ENCODE results near the gene CUX1. TPM values are rescaled to one million over a fixed set of nuclear protein-coding genes. Genes with fewer than 3 reads are reported as not detected.

The CUX1 gene
- polyA plus RNA-seq, 1 experiment, result 29.7 TPM

DNA sequence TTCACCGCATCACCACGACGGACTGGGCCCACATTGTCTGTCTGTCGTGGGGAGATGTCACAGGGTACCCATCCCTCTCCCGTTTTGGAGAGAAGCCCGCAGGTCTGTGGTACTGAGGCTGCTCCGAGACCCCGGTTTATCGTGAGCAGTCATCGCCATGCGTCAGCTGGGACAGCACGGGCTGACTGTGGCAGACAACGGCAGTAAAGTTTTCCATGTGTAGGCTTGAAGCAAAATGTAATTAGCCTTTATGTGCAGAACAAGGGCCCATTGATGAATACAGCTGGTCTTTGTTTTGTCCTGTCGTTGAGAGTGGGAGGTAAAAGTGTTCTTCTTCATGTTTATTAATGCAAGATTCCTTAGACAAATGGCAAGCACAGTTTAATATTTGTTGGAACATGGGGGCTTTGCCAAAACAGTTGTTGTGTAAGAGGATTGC is 301.8 kb downstream of the CUX1 start:
- DNase-seq (ENCODE audit: low read depth, low spot score), result no peak
- POLR2A ChIA-PET, result no interaction called here
- CTCF ChIA-PET, result no interaction called here
- Histone ChIP-seq H3K4me3 (ENCODE audit: low read depth, low read length) (no peak overlapping the region), H3K9me3 (ENCODE audit: control insufficient read depth, insufficient read depth, low read length) (no peaks in the 10 kb centered on the region; the same call in 1 of the 2 replicates), H3K27me3 (ENCODE audit: control insufficient read depth, insufficient read depth, low read length) (no peaks in the 10 kb centered on the region), H3K27ac (ENCODE audit: low read depth, low read length) (no peak overlapping the region)
- TF ChIP-seq, protein P1, sequence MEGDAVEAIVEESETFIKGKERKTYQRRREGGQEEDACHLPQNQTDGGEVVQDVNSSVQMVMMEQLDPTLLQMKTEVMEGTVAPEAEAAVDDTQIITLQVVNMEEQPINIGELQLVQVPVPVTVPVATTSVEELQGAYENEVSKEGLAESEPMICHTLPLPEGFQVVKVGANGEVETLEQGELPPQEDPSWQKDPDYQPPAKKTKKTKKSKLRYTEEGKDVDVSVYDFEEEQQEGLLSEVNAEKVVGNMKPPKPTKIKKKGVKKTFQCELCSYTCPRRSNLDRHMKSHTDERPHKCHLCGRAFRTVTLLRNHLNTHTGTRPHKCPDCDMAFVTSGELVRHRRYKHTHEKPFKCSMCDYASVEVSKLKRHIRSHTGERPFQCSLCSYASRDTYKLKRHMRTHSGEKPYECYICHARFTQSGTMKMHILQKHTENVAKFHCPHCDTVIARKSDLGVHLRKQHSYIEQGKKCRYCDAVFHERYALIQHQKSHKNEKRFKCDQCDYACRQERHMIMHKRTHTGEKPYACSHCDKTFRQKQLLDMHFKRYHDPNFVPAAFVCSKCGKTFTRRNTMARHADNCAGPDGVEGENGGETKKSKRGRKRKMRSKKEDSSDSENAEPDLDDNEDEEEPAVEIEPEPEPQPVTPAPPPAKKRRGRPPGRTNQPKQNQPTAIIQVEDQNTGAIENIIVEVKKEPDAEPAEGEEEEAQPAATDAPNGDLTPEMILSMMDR (IDR thresholded peaks at IDR 0.05; ENCODE audit: low read depth, low read length), result no peak

DNA sequence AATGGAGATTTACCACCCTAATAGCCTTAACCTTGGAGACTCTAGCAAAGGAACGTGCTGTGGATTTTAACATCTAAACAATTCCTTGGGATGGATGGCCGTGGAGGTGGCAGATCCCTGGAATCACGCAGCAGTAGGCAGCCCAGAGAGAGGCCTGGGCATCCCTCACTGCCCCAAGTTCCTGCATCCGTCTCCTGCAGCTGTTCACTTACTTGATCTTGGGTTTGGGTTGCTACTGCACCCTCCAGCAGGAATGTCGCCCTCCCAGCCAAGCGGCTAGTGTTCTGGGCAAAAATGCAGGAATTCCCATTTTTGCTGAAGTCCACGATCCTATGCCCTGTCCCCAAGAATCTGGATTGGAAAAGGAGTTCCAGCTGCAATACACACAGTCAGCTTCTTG is 302.5 kb downstream of the CUX1 start:
- DNase-seq (ENCODE audit: low read depth, low spot score), result no peak
- H3K27me3 ChIP-seq (ENCODE audit: control insufficient read depth, insufficient read depth, low read length), result no peaks in the 10 kb centered on the region
- TF ChIP-seq, protein P1 (IDR thresholded peaks at IDR 0.05; ENCODE audit: low read depth, low read length), result no peak
- no peak overlapping the region for H3K4me3 ChIP-seq (ENCODE audit: low read depth, low read length)
- no peak overlapping the region for H3K27ac ChIP-seq (ENCODE audit: low read depth, low read length)
- H3K9me3 ChIP-seq (ENCODE audit: control insufficient read depth, insufficient read depth, low read length), result no peaks in the 10 kb centered on the region; the same call in 1 of the 2 replicates
- CTCF ChIA-PET, result no interaction called here
- POLR2A ChIA-PET, result no interaction called here

DNA sequence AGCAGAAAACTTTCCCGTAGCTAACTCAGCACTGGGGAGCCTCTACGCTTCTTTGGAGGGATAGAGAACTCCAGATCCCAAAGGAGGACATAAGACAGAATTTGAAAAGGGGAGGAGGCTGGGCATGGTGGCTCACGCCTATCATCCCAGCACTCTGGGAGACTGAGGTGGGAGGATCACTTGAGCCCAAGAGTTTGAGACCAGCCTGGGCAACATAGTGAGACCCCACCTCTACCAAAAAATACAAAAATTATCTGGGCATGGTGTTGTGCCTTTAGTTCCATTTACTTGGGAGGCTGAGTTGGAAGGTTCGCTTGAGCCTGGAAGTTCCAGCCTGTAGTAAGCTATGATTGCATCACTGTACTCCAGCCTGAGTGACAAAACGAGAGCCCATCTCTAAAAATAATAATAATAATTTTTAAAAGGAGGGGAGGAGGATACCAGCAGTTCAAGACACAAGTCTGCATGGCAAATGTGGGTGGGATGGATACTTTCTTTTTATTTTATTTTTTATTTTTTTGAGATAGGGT is 303.3 kb downstream of the CUX1 start:
- no peak overlapping the region for H3K27ac ChIP-seq (ENCODE audit: low read depth, low read length)
- no peak overlapping the region for H3K4me3 ChIP-seq (ENCODE audit: low read depth, low read length)
- TF ChIP-seq, protein P1 (IDR thresholded peaks at IDR 0.05; ENCODE audit: low read depth, low read length), result no peak
- no peak for DNase-seq (ENCODE audit: low read depth, low spot score)
- CTCF ChIA-PET, result no interaction called here
- no peaks in the 10 kb centered on the region for H3K27me3 ChIP-seq (ENCODE audit: control insufficient read depth, insufficient read depth, low read length)
- POLR2A ChIA-PET, result no interaction called here
- H3K9me3 ChIP-seq (ENCODE audit: control insufficient read depth, insufficient read depth, low read length), result no peaks in the 10 kb centered on the region; the same call in 1 of the 2 replicates

DNA sequence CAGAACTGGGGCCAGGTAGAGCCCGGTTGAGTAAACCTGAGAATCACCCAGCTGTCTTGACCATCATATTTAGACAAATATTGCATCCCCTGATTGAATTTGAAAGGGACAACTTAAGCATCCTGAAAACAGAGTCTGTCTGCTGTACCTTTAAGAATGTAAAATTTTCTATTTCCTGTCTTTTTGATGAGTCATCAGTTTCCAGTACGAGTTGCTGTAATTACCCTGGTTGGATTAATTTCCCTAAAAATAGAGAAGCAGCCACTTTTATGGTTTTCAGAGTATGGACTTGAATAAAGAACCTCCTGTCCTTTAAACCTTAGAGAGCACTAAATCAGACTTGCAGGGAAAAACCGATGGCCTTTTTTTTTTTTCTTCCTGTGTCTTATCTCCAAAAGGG is 304.6 kb downstream of the CUX1 start:
- peak overlapping the region; percentile 93 for H3K27ac ChIP-seq (ENCODE audit: low read depth, low read length)
- no peaks in the 10 kb centered on the region; the same call in 1 of the 2 replicates for H3K9me3 ChIP-seq (ENCODE audit: control insufficient read depth, insufficient read depth, low read length)
- TF ChIP-seq, protein P1 (IDR thresholded peaks at IDR 0.05; ENCODE audit: low read depth, low read length), result no peak
- H3K4me3 ChIP-seq (ENCODE audit: low read depth, low read length), result no peak overlapping the region
- DNase-seq (ENCODE audit: low read depth, low spot score), result no peak
- CTCF ChIA-PET, result interaction anchor here (0.7 kb wide), 2 partner anchors 30 to 38 kb away, joined by 3 to 4 read pairs; no protein-coding TSS in a partner anchor
- no peaks in the 10 kb centered on the region for H3K27me3 ChIP-seq (ENCODE audit: control insufficient read depth, insufficient read depth, low read length)
- POLR2A ChIA-PET, result no interaction called here

DNA sequence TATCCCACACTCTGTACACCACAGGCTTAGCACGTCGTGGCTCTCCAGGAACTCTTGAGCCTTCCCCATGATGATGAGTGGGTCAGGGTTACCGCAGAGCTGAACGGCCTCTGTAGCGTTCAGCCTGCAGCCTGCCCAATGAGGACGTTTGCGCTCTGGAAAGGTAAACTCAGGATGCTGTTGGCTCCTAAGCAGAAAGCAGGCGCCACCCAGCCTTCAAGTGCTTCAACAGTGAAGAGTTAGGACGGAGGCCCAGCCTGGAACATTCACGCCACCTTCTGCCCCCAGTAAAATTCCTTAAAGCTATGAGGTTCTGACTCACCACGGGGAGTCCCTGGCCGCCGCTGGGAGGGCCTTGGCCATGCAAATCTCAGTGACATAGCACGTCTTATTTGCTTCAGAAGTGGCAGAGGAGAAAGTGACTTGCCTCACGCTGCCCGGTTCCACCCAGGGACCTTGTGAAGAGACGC is 307.7 kb downstream of the CUX1 start:
- H3K9me3 ChIP-seq (ENCODE audit: control insufficient read depth, insufficient read depth, low read length), result no peaks in the 10 kb centered on the region; the same call in 1 of the 2 replicates
- TF ChIP-seq, protein P1 (IDR thresholded peaks at IDR 0.05; ENCODE audit: low read depth, low read length), result peak; percentile 19
- H3K4me3 ChIP-seq (ENCODE audit: low read depth, low read length), result no peak overlapping the region
- H3K27ac ChIP-seq (ENCODE audit: low read depth, low read length), result peak overlapping the region; percentile 77
- ChIA-PET CTCF (no interaction called here), POLR2A (interaction anchor here (1.0 kb wide), 2 partner anchors 112 to 242 kb away, joined by 3 to 5 read pairs; no protein-coding TSS in a partner anchor)
- H3K27me3 ChIP-seq (ENCODE audit: control insufficient read depth, insufficient read depth, low read length), result no peaks in the 10 kb centered on the region
- peak; percentile 53 for DNase-seq (ENCODE audit: low read depth, low spot score)

Measured in AG04450 (cell line).